HEK293 (cell line): Measurements from ENCODE around the gene ANKUB1.

Experiments used
- MYNN ChIP-seq: fragments of 450-650 bp; formaldehyde crosslinking; IDR thresholded peaks from 2 replicates; pipeline ENCODE4 v1.5.1; 2016; ENCODE audit warnings: missing biosample characterization, missing genetic modification characterization, borderline replicate concordance
- ZEB2 ChIP-seq: fragments of 450-650 bp; formaldehyde crosslinking; IDR thresholded peaks from 2 replicates; pipeline ENCODE4 v1.5.1; 2016; ENCODE audit warnings: missing biosample characterization, missing genetic modification characterization
- ZNF302 ChIP-seq: fragments of 450-650 bp; formaldehyde crosslinking; IDR thresholded peaks from 2 replicates; pipeline ENCODE4 v1.5.1; 2016; ENCODE audit warnings: missing biosample characterization, missing genetic modification characterization, low read depth
- TF ChIP-seq, protein P1 (sequence below): fragments of 450-650 bp; formaldehyde crosslinking; IDR thresholded peaks from 2 replicates; pipeline ENCODE4 v1.5.1; 2016; ENCODE audit warnings: missing biosample characterization, missing genetic modification characterization
- TF ChIP-seq, protein P2 (sequence below): fragments of 450-650 bp; formaldehyde crosslinking; IDR thresholded peaks from 2 replicates; pipeline ENCODE4 v1.5.1; 2016; ENCODE audit warnings: missing biosample characterization, missing genetic modification characterization

DNA sequence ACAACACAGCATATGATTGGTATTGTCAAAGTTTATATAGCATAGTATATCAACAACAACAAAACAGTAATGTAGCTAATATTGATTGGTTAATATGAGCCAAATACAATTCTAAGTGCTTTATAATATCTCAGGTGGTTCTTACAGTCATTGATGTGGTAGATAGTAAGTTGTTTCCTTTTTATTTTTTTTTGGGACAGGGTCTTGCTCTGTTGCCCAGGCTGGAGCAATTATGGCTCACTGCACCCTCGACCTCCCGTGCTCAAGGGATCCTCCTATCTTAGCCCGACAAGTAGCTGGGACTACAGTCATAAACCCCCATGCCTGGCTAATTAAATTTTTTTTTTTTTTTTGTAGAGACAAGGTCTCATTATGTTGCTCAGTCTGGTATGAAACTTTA, 23.4 kb upstream of the ANKUB1 start:
- TF ChIP-seq, protein P1, sequence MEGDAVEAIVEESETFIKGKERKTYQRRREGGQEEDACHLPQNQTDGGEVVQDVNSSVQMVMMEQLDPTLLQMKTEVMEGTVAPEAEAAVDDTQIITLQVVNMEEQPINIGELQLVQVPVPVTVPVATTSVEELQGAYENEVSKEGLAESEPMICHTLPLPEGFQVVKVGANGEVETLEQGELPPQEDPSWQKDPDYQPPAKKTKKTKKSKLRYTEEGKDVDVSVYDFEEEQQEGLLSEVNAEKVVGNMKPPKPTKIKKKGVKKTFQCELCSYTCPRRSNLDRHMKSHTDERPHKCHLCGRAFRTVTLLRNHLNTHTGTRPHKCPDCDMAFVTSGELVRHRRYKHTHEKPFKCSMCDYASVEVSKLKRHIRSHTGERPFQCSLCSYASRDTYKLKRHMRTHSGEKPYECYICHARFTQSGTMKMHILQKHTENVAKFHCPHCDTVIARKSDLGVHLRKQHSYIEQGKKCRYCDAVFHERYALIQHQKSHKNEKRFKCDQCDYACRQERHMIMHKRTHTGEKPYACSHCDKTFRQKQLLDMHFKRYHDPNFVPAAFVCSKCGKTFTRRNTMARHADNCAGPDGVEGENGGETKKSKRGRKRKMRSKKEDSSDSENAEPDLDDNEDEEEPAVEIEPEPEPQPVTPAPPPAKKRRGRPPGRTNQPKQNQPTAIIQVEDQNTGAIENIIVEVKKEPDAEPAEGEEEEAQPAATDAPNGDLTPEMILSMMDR (tag by site-specific recombination): no peak
- TF ChIP-seq MYNN (no peak), ZEB2 (tag by site-specific recombination) (no peak), ZNF302 (tag by site-specific recombination) (no peak)
- TF ChIP-seq, protein P2, sequence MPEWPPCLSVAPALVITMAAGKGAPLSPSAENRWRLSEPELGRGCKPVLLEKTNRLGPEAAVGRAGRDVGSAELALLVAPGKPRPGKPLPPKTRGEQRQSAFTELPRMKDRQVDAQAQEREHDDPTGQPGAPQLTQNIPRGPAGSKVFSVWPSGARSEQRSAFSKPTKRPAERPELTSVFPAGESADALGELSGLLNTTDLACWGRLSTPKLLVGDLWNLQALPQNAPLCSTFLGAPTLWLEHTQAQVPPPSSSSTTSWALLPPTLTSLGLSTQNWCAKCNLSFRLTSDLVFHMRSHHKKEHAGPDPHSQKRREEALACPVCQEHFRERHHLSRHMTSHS (tag by site-specific recombination): no peak
